HAP-1 (cell line): ENCODE measurements around the gene PDLIM3.
"Not testable (repeated sequence)": the region's sequence is repeated elsewhere in the genome, so short reads cannot be mapped to it uniquely, and the experiment has no call there.

Experiments
- DNase-seq, 2 experiments: peaks; one replicate each; pipeline ENCODE4 v3.0.0-alpha.2; 2016 to 2020; ENCODE audit warnings: low spot score in 2 of 2
- H3K27me3 ChIP-seq: fragments of 250-450 bp; sonication (Bioruptor Pico); 2 replicates; pipeline ENCODE4 v1.5.1; 2020; ENCODE audit warnings: low read depth, mild to moderate bottlenecking, moderate library complexity
- H3K36me3 ChIP-seq: fragments of 250-450 bp; sonication (Bioruptor Pico); replicated peaks from 2 replicates; pipeline ENCODE4 v1.5.1; 2020; ENCODE audit warnings: mild to moderate bottlenecking
- H3K4me1 ChIP-seq: fragments of 250-450 bp; sonication (Bioruptor Pico); 2 replicates; pipeline ENCODE4 v1.5.1; 2020; ENCODE audit warnings: mild to moderate bottlenecking
- H3K4me3 ChIP-seq: fragments of 250-450 bp; sonication (Bioruptor Pico); 2 replicates; pipeline ENCODE4 v1.5.1; 2020; ENCODE audit warnings: mild to moderate bottlenecking, moderate library complexity
- H3K9me3 ChIP-seq: fragments of 250-450 bp; sonication (Bioruptor Pico); 2 replicates; pipeline ENCODE4 v1.5.1; 2020; ENCODE audit warnings: mild to moderate bottlenecking, moderate library complexity
- in situ Hi-C: fragments of 300-500 bp; cut with MboI; formaldehyde crosslinking; loops from 3 replicates; pipeline ENCODE4 v1.14.3; 2020; ENCODE audit warnings: low sequenced_read_pairs, inconsistent platforms, mixed read lengths

The PDLIM3 gene

GRCh38 chr4:185565696-185566095 lies 30.4 kb upstream of the PDLIM3 start:
- in situ Hi-C loops: no loop called here
- Histone ChIP-seq H3K36me3 (no peaks in the 10 kb centered on the region), H3K9me3 (no peaks in the 10 kb centered on the region; the same call in 1 of the 2 replicates), H3K27me3 (no peaks in the 10 kb centered on the region), H3K4me3 (no peak overlapping the region), H3K4me1 (no peaks in the 10 kb centered on the region)
- no peak for DNase-seq

GRCh38 chr4:185564349-185564748 lies 29.0 kb upstream of the PDLIM3 start:
- Histone ChIP-seq H3K9me3 (no peaks in the 10 kb centered on the region; the same call in 1 of the 2 replicates), H3K27me3 (no peaks in the 10 kb centered on the region), H3K36me3 (no peaks in the 10 kb centered on the region), H3K4me1 (peaks cover 2% of the 10 kb centered on the region; the same call in 1 of the 2 replicates), H3K4me3 (no peak overlapping the region)
- DNase-seq: no peak
- in situ Hi-C loops: no loop called here

GRCh38 chr4:185562531-185562930 lies 27.2 kb upstream of the PDLIM3 start:
- DNase-seq: no peak
- Histone ChIP-seq H3K27me3 (no peaks in the 10 kb centered on the region), H3K4me3 (no peak overlapping the region), H3K36me3 (no peaks in the 10 kb centered on the region), H3K9me3 (no peaks in the 10 kb centered on the region; the same call in 1 of the 2 replicates), H3K4me1 (peaks cover 2% of the 10 kb centered on the region; the same call in 1 of the 2 replicates)
- in situ Hi-C loops: no loop called here

GRCh38 chr4:185560316-185560715 lies 25.0 kb upstream of the PDLIM3 start:
- no peaks in the 10 kb centered on the region for H3K27me3 ChIP-seq
- no peaks in the 10 kb centered on the region for H3K36me3 ChIP-seq
- H3K4me1 ChIP-seq: peaks cover 2% of the 10 kb centered on the region; the same call in 1 of the 2 replicates
- in situ Hi-C loops: no loop called here
- no peaks in the 10 kb centered on the region; the same call in 1 of the 2 replicates for H3K9me3 ChIP-seq
- no peak for DNase-seq
- no peak overlapping the region for H3K4me3 ChIP-seq

- H3K36me3 ChIP-seq: no peaks in the 10 kb centered on the region
- DNase-seq: peak in 1 of 2 experiments; percentile 52
- H3K27me3 ChIP-seq: no peaks in the 10 kb centered on the region
- in situ Hi-C loops: no loop called here
- H3K9me3 ChIP-seq: no peaks in the 10 kb centered on the region; the same call in 1 of the 2 replicates
- H3K4me1 ChIP-seq: peaks cover 2% of the 10 kb centered on the region; the same call in 1 of the 2 replicates
- H3K4me3 ChIP-seq: no peak overlapping the region
These were observed 24.6 kb upstream of the PDLIM3 start for GRCh38 chr4:185559915-185560281.

GRCh38 chr4:185559251-185559914 lies 24.1 kb upstream of the PDLIM3 start:
- H3K9me3 ChIP-seq, in situ Hi-C loops, H3K4me1 ChIP-seq, H3K27me3 ChIP-seq, H3K36me3 ChIP-seq, DNase-seq, H3K4me3 ChIP-seq: not testable (repeated sequence)

- H3K9me3 ChIP-seq: no peaks in the 10 kb centered on the region
- in situ Hi-C loops: no loop called here
- H3K4me3 ChIP-seq: no peak overlapping the region
- H3K36me3 ChIP-seq: no peaks in the 10 kb centered on the region
- peaks cover under 1% of the 10 kb centered on the region; the same call in 1 of the 2 replicates for H3K4me1 ChIP-seq
- H3K27me3 ChIP-seq: no peaks in the 10 kb centered on the region
- DNase-seq: no peak
These were observed 19.2 kb upstream of the PDLIM3 start for GRCh38 chr4:185554365-185555126.

GRCh38 chr4:185552254-185552653 lies 16.9 kb upstream of the PDLIM3 start:
- Histone ChIP-seq H3K27me3 (no peaks in the 10 kb centered on the region), H3K36me3 (no peaks in the 10 kb centered on the region), H3K4me3 (no peak overlapping the region), H3K9me3 (no peaks in the 10 kb centered on the region), H3K4me1 (peaks cover 3% of the 10 kb centered on the region; the same call in 1 of the 2 replicates)
- no peak for DNase-seq
- in situ Hi-C loops: no loop called here

GRCh38 chr4:185550933-185551332 lies 15.6 kb upstream of the PDLIM3 start:
- Histone ChIP-seq H3K9me3 (no peaks in the 10 kb centered on the region), H3K4me3 (no peak overlapping the region), H3K27me3 (no peaks in the 10 kb centered on the region), H3K4me1 (peaks cover 3% of the 10 kb centered on the region; the same call in 1 of the 2 replicates), H3K36me3 (no peaks in the 10 kb centered on the region)
- in situ Hi-C loops: no loop called here
- DNase-seq: no peak

- DNase-seq: peak in 1 of 2 experiments; percentile 19
- Histone ChIP-seq H3K4me1 (peaks cover 3% of the 10 kb centered on the region; the same call in 1 of the 2 replicates), H3K4me3 (no peak overlapping the region), H3K36me3 (no peaks in the 10 kb centered on the region), H3K9me3 (no peaks in the 10 kb centered on the region), H3K27me3 (no peaks in the 10 kb centered on the region)
- in situ Hi-C loops: no loop called here
These were observed 13.9 kb upstream of the PDLIM3 start for GRCh38 chr4:185549095-185549639.

- no peak for DNase-seq
- in situ Hi-C loops: no loop called here
These were observed 13.3 kb upstream of the PDLIM3 start for GRCh38 chr4:185548587-185548986.

GRCh38 chr4:185546335-185546734 lies 11.0 kb upstream of the PDLIM3 start:
- Histone ChIP-seq H3K9me3 (no peaks in the 10 kb centered on the region), H3K4me3 (no peak overlapping the region), H3K36me3 (no peaks in the 10 kb centered on the region), H3K4me1 (peaks cover 3% of the 10 kb centered on the region; the same call in 1 of the 2 replicates), H3K27me3 (no peaks in the 10 kb centered on the region)
- in situ Hi-C loops: no loop called here
- no peak for DNase-seq

More at GRCh38 chr4:185548587-185548986, 13.3 kb upstream of the PDLIM3 start:
- H3K27me3 ChIP-seq: no peaks in the 10 kb centered on the region
- H3K36me3 ChIP-seq: no peaks in the 10 kb centered on the region
- H3K9me3 ChIP-seq: no peaks in the 10 kb centered on the region
- H3K4me1 ChIP-seq: peaks cover 3% of the 10 kb centered on the region; the same call in 1 of the 2 replicates
- no peak overlapping the region for H3K4me3 ChIP-seq

- no peaks in the 10 kb centered on the region; the same call in 1 of the 2 replicates for H3K27me3 ChIP-seq
- H3K36me3 ChIP-seq: no peaks in the 10 kb centered on the region
- H3K4me3 ChIP-seq: no peak overlapping the region
- no peak for DNase-seq
- no peaks in the 10 kb centered on the region for H3K9me3 ChIP-seq
- H3K4me1 ChIP-seq: no peaks in the 10 kb centered on the region
- in situ Hi-C loops: no loop called here
These were observed 7.5 kb upstream of the PDLIM3 start for GRCh38 chr4:185542626-185543315.
